GM21360 (cell line): Measurements from ENCODE around the gene GRIN2C.

ENCODE experiments used
- ATAC-seq: cut with Tn5 transposase; IDR thresholded peaks from one replicate; pipeline ENCODE4 v1.9.1; 2021; ENCODE audit warnings: mild to moderate bottlenecking, moderate library complexity; ENCODE audit not compliant: unreplicated experiment

GRIN2C gene

GRCh38 chr17:74850310-74850709 is 9.4 kb downstream of the GRIN2C start:
- no peak for ATAC-seq

GRCh38 chr17:74848656-74849399 is 10.9 kb downstream of the GRIN2C start:
- no peak for ATAC-seq

GRCh38 chr17:74846621-74847020 is 13.1 kb downstream of the GRIN2C start:
- ATAC-seq = no peak

- ATAC-seq = no peak
Observed at GRCh38 chr17:74843352-74843627, 16.4 kb downstream of the GRIN2C start.

GRCh38 chr17:74842599-74843351 is 16.9 kb downstream of the GRIN2C start:
- ATAC-seq = no peak

- ATAC-seq = no peak
Observed at GRCh38 chr17:74842146-74842598, 17.5 kb downstream of the GRIN2C start.

GRCh38 chr17:74840989-74841666 is 18.6 kb downstream of the GRIN2C start:
- ATAC-seq = no peak

- no peak for ATAC-seq
Observed at GRCh38 chr17:74839990-74840852, 19.5 kb downstream of the GRIN2C start.

- no peak for ATAC-seq
Observed at GRCh38 chr17:74838274-74838673, 21.4 kb downstream of the GRIN2C start.

GRCh38 chr17:74836691-74837467 is 22.8 kb downstream of the GRIN2C start:
- ATAC-seq = no peak

GRCh38 chr17:74836191-74836590 is 23.5 kb downstream of the GRIN2C start:
- no peak for ATAC-seq

- no peak for ATAC-seq
Observed at GRCh38 chr17:74833501-74834377, 25.9 kb downstream of the GRIN2C start.

- ATAC-seq = no peak
Observed at GRCh38 chr17:74832421-74832820, 27.3 kb downstream of the GRIN2C start.

- no peak for ATAC-seq
Observed at GRCh38 chr17:74831444-74832146, 28.1 kb downstream of the GRIN2C start.

- no peak for ATAC-seq
Observed at GRCh38 chr17:74830861-74831260, 28.8 kb downstream of the GRIN2C start.

GRCh38 chr17:74827800-74828199 is 31.9 kb downstream of the GRIN2C start:
- ATAC-seq = no peak

GRCh38 chr17:74825952-74826719 is 33.5 kb downstream of the GRIN2C start:
- ATAC-seq = no peak
